ENCODE data around the gene EIF1. TPM values are rescaled to one million over a fixed set of nuclear protein-coding genes. Genes with fewer than 3 reads are reported as not detected.

Gene EIF1
- total RNA-seq, 1 donor from 2014 or later = 1,088 TPM

DNA sequence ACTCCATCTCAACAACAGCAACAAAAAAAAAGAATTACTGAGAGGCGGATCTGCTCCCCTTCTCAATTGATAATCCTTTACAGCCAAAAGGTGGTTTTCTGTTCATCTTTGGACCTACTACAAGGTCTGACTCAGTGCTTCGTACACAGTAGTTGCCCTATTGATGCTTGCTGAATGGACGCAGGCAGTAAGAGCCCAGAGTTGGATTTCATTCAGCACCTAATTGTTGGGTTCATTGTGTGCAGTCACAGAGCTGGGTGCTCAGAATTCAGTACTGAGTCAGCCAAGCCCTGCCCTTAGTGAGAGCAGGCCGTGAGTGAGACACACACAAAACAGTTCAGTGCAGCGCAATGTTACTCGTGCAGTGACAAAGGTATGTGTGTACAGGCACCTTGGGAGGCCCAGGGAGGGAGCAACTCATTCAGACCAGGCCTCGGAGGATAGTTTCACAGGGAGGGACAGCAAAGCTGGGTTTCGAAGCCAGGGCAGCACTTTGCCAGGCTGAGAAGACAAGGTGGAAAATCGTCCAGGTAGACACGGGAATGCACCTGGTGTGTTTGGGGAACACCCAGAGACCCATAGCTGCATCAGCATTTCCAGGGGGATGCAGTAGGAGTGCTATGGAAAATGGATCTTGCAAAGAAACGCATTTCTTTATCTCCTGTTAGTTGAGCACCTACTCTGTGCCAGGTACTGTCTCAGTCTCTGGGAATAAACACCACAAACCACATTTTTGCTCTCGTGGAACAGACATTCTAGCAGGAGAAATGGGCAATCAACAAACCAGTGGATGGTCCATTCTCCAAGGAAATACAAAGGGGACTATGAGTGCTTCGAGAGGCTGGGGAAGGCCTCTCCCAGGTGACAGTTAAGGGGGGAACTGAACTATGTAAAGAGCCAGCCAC is 46.2 kb upstream of the EIF1 start:
- Mint-ChIP-seq H3K27me3 (ENCODE audit: unreplicated experiment) (peaks cover 2% of the 10 kb centered on the region), H3K4me3 (ENCODE audit: unreplicated experiment) (no peak overlapping the region), H3K36me3 (ENCODE audit: unreplicated experiment) (no peaks in the 10 kb centered on the region), H3K27ac (ENCODE audit: unreplicated experiment) (no peak overlapping the region), H3K9me3 (ENCODE audit: unreplicated experiment) (no peaks in the 10 kb centered on the region), H3K4me1 (ENCODE audit: low read depth, unreplicated experiment) (no peaks in the 10 kb centered on the region)
- no peak for TF ChIP-seq CTCF (IDR thresholded peaks at IDR 0.05; ENCODE audit: partially characterized antibody, unreplicated experiment)
- no peak for DNase-seq

DNA sequence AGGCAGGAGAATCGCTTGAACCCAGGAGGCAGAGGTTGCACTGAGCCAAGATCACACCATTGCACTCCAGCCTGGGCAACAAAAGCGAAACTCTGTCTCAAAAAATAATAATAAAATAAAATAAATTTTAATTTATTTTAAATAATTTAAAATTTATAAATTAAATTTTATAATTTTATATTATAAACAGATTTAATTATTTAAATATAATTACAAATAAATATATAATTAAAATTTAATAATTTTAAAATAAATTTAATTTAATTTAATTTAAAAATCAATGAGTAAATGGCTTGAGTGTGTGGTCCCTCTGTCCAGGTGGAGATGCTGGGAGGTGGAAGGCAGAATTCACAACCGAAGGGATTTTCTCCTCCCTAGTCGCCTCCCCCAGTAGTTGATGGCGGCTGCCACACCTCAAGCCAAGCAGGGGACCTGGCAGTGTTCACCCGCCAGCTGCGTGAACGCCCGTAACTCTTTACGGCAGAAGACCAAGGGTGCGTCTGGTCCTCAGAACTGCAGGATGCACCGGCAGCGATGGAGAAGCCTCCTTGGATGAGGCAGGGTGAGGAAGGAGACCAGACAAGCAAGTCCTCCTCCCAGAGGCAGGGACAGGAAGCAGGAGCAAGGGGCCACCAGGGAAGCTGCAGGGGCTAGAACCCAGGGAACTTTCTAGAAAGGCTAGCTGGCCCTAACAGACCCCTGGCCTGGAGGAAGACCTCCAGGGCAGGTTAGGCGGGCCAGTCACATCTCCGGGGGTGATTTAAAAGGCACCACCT is 41.5 kb upstream of the EIF1 start:
- Mint-ChIP-seq H3K4me1 (ENCODE audit: low read depth, unreplicated experiment) (no peaks in the 10 kb centered on the region), H3K4me3 (ENCODE audit: unreplicated experiment) (no peak overlapping the region), H3K9me3 (ENCODE audit: unreplicated experiment) (no peaks in the 10 kb centered on the region), H3K27me3 (ENCODE audit: unreplicated experiment) (peaks cover 5% of the 10 kb centered on the region), H3K27ac (ENCODE audit: unreplicated experiment) (no peak overlapping the region), H3K36me3 (ENCODE audit: unreplicated experiment) (no peaks in the 10 kb centered on the region)
- DNase-seq = no peak
- no peak for TF ChIP-seq CTCF (IDR thresholded peaks at IDR 0.05; ENCODE audit: partially characterized antibody, unreplicated experiment)

- H3K9me3 Mint-ChIP-seq (ENCODE audit: unreplicated experiment) = no peaks in the 10 kb centered on the region
- H3K27ac Mint-ChIP-seq (ENCODE audit: unreplicated experiment) = no peak overlapping the region
- no peaks in the 10 kb centered on the region for H3K4me1 Mint-ChIP-seq (ENCODE audit: low read depth, unreplicated experiment)
- H3K4me3 Mint-ChIP-seq (ENCODE audit: unreplicated experiment) = peak overlapping the region; percentile 82
- DNase-seq = peak; percentile 95
- H3K36me3 Mint-ChIP-seq (ENCODE audit: unreplicated experiment) = no peaks in the 10 kb centered on the region
- TF ChIP-seq CTCF (IDR thresholded peaks at IDR 0.05; ENCODE audit: partially characterized antibody, unreplicated experiment) = peak; percentile 92
- H3K27me3 Mint-ChIP-seq (ENCODE audit: unreplicated experiment) = peaks cover 5% of the 10 kb centered on the region
Observed at GRCh38 chr17:41647940-41648410, 40.7 kb upstream of the EIF1 start.

DNA sequence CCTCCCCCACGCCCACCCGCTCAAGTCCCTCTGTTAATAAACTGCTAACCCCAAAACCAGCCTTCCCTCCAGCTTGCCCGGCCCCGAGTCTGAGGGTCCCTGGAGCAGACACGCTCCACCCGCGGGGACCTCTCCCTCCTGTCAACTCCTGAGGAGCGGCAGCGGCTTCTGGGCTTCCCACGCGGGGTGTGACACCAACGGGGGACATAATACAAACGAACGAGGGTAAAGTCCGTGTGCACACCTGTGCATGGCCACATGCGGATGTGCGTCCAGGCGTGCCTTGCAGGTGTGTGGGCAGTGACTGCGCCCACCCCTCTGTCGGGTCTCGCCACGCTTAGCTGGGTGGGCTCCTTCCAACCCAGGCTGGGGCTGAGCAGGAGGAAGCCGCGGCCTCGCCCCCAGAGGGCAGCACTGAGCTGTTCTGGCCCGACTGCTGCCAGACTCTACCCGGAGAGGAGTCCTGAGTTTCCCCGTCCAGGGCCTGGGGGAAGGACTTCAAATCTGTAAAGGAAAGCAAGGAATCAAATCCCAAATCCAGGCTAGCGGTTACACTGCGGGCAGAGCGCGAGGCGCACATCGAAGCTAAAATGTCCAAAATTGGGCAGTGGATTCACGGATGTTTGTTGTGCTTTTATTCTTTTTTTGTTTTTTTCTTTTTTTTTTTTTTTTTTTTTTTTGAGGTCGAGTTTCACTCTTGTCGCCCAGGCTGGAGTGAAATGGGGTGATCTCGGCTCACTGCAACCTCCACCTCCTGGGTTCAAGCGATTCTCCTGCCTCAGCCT is 40.1 kb upstream of the EIF1 start:
- H3K4me1 Mint-ChIP-seq (ENCODE audit: low read depth, unreplicated experiment) = no peaks in the 10 kb centered on the region
- no peaks in the 10 kb centered on the region for H3K36me3 Mint-ChIP-seq (ENCODE audit: unreplicated experiment)
- peak; percentile 94 for DNase-seq
- peaks cover 5% of the 10 kb centered on the region for H3K27me3 Mint-ChIP-seq (ENCODE audit: unreplicated experiment)
- TF ChIP-seq CTCF (IDR thresholded peaks at IDR 0.05; ENCODE audit: partially characterized antibody, unreplicated experiment) = peak; percentile 70
- no peak overlapping the region for H3K27ac Mint-ChIP-seq (ENCODE audit: unreplicated experiment)
- H3K4me3 Mint-ChIP-seq (ENCODE audit: unreplicated experiment) = peak overlapping the region; percentile 82
- H3K9me3 Mint-ChIP-seq (ENCODE audit: unreplicated experiment) = no peaks in the 10 kb centered on the region

Measured in glutamatergic neuron (in vitro differentiated cells).